ENCODE data around the gene MCHR2.
"Not testable (repeated sequence)": the region's sequence is repeated elsewhere in the genome, so short reads cannot be mapped to it uniquely, and the experiment has no call there.

MCHR2 gene

GRCh38 chr6:99993533-99994251 lies at the start of gene MCHR2:
Gene MCHR2, minus strand, starts transcription at chr6:99994223. Its CDS starts 38,076 bp downstream, at chr6:99956147.
- intact Hi-C loops (cut with DNase I; ENCODE audit: low total_unique reads), result no loop called here

GRCh38 chr6:100038546-100038945 lies 44.5 kb upstream of the MCHR2 start:
- intact Hi-C loops (cut with DNase I; ENCODE audit: low total_unique reads); H3K36me3 ChIP-seq; H3K27ac ChIP-seq; H3K4me3 ChIP-seq; H3K9me3 ChIP-seq; H3K4me1 ChIP-seq; H3K27me3 ChIP-seq; DNase-seq: not testable (repeated sequence)

More at GRCh38 chr6:99993533-99994251, at the start of gene MCHR2:
- no peak within 1 kb of the TSS for H3K27ac ChIP-seq
- no peak for TF ChIP-seq CTCF (IDR thresholded peaks at IDR 0.05)
- H3K27me3 ChIP-seq, result peaks cover 0 to 28% of the 10 kb centered on the region in 2 donors
- H3K4me1 ChIP-seq, result peaks cover 0 to 9% (median 8%) of the 10 kb centered on the region in 4 donors
- H3K4me3 ChIP-seq, result peak within 1 kb of the TSS; percentile 12 to 20
- no peaks in the 10 kb centered on the region for H3K9me3 ChIP-seq
- H3K36me3 ChIP-seq, result no peaks in the 10 kb centered on the region
- no peak for DNase-seq

GRCh38 chr6:100035873-100036653 lies 42.0 kb upstream of the MCHR2 start:
- intact Hi-C loops (cut with DNase I; ENCODE audit: low total_unique reads), result no loop called here
- Histone ChIP-seq H3K27ac (no peak overlapping the region), H3K36me3 (no peaks in the 10 kb centered on the region), H3K4me3 (no peak overlapping the region), H3K27me3 (no peaks in the 10 kb centered on the region), H3K9me3 (no peaks in the 10 kb centered on the region), H3K4me1 (no peaks in the 10 kb centered on the region)
- DNase-seq, result no peak
- TF ChIP-seq CTCF (IDR thresholded peaks at IDR 0.05), result no peak

- Histone ChIP-seq H3K27ac (no peak overlapping the region), H3K9me3 (no peaks in the 10 kb centered on the region), H3K27me3 (no peaks in the 10 kb centered on the region), H3K36me3 (no peaks in the 10 kb centered on the region), H3K4me3 (no peak overlapping the region), H3K4me1 (no peaks in the 10 kb centered on the region)
- no peak for TF ChIP-seq CTCF (IDR thresholded peaks at IDR 0.05)
- no peak for DNase-seq
- intact Hi-C loops (cut with DNase I; ENCODE audit: low total_unique reads), result no loop called here
Observed at GRCh38 chr6:100023798-100024197, 29.8 kb upstream of the MCHR2 start.

- H3K27ac ChIP-seq, result no peak overlapping the region
- no peaks in the 10 kb centered on the region for H3K4me1 ChIP-seq
- TF ChIP-seq CTCF (IDR thresholded peaks at IDR 0.05), result no peak
- no peaks in the 10 kb centered on the region for H3K36me3 ChIP-seq
- no peak overlapping the region for H3K4me3 ChIP-seq
- H3K9me3 ChIP-seq, result peaks cover 0 to 8% (median 5%) of the 10 kb centered on the region in 3 donors
- intact Hi-C loops (cut with DNase I; ENCODE audit: low total_unique reads), result no loop called here
- H3K27me3 ChIP-seq, result no peaks in the 10 kb centered on the region
- DNase-seq, result no peak
Observed at GRCh38 chr6:100022847-100023246, 28.8 kb upstream of the MCHR2 start.

GRCh38 chr6:100008857-100009256 lies 14.8 kb upstream of the MCHR2 start:
- intact Hi-C loops (cut with DNase I; ENCODE audit: low total_unique reads), result loop anchor here (10.0 kb wide), 2 partner anchors 86 to 476 kb away; no protein-coding TSS in a partner anchor

More at GRCh38 chr6:100008857-100009256, 14.8 kb upstream of the MCHR2 start:
- Histone ChIP-seq H3K4me1 (no peaks in the 10 kb centered on the region), H3K27ac (no peak overlapping the region), H3K36me3 (no peaks in the 10 kb centered on the region), H3K9me3 (no peaks in the 10 kb centered on the region), H3K4me3 (no peak overlapping the region), H3K27me3 (peaks cover 0 to under 1% of the 10 kb centered on the region in 2 donors)
- no peak for TF ChIP-seq CTCF (IDR thresholded peaks at IDR 0.05)
- no peak for DNase-seq

Data from tibial artery (tissue), 4 donors.